GM12878 (cell line): ENCODE data around the gene KRT31. TPM values are rescaled to one million over a fixed set of nuclear protein-coding genes. Genes with fewer than 3 reads are reported as not detected.

ENCODE experiments used
- ATAC-seq: fragments of 200-7000 bp; cut with Tn5 transposase; 3 replicates; pipeline ENCODE4 v1.9.1; 2020; ENCODE audit warnings: mild to moderate bottlenecking, moderate library complexity
- BruUV-seq: library from RNA; stranded (reverse); fragments of 400-500 nt; replicated peaks from 2 replicates; lab custom pipeline; 2021; lab: Mats Ljungman, UMichigan
- CTCF ChIA-PET: fragments of 300-600 bp; sonication (Branson Sonifier 250); formaldehyde crosslinking; extraction: SDS; loops from one replicate; lab custom pipeline; 2021; ENCODE audit warnings: inconsistent platforms; lab: Yijun Ruan, JAX
- POLR2A ChIA-PET: fragments of 350-600 bp; formaldehyde crosslinking; extraction: SDS; loops from one replicate; lab custom pipeline; 2021; ENCODE audit warnings: inconsistent platforms; lab: Charles Lee
- RAD21 ChIA-PET: fragments of 300-600 bp; sonication (Branson Sonifier 250); formaldehyde crosslinking; loops from one replicate; lab custom pipeline; 2023; ENCODE audit warnings: antibody characterized with exemption; ENCODE audit not compliant: unreplicated experiment; lab: Charles Lee
- SMC1A ChIA-PET: fragments of 300-600 bp; sonication (Branson Sonifier 250); formaldehyde crosslinking; loops from one replicate; lab custom pipeline; 2023; ENCODE audit not compliant: unreplicated experiment, uncharacterized antibody; lab: Charles Lee
- DNase-seq: peaks from one replicate; pipeline ENCODE4 v3.0.0-alpha.2; 2011; ENCODE audit warnings: low read depth, low spot score
- FAIRE-seq: peaks from 3 replicates; lab custom pipeline; 2011; peaks lifted over from hg19 to GRCh38; lab: Jason Lieb, UNC
- H2AFZ ChIP-seq: 2 replicates; pipeline ENCODE4 v1.6.0; 2011; ENCODE audit warnings: low read depth, low read length, control low read depth; ENCODE audit not compliant: control insufficient read depth
- H3K27ac ChIP-seq: 2 replicates; pipeline ENCODE4 v1.5.1; 2011; ENCODE audit warnings: control low read depth; ENCODE audit not compliant: control insufficient read depth, insufficient read depth
- H3K27me3 ChIP-seq, 2 experiments: replicated peaks in 1 of 2; 2 replicates each; pipeline versions ENCODE4 v1.6.0 to v1.6.1; 2011; ENCODE audit warnings: low read length in 1 of 2; ENCODE audit not compliant: control insufficient read depth in 2 of 2, insufficient read depth in 2 of 2
- H3K36me3 ChIP-seq, 2 experiments: 2 replicates each; pipeline ENCODE4 v1.5.1; 2011; ENCODE audit warnings: low read length in 1 of 2; ENCODE audit not compliant: control insufficient read depth in 2 of 2, insufficient read depth in 2 of 2
- H3K4me1 ChIP-seq: 2 replicates; pipeline ENCODE4 v1.6.1; 2011; ENCODE audit warnings: mild to moderate bottlenecking, low read length, moderate library complexity, mixed read lengths; ENCODE audit not compliant: control insufficient read depth, insufficient read depth
- H3K4me2 ChIP-seq: 2 replicates; pipeline ENCODE4 v1.6.0; 2011; ENCODE audit warnings: control low read depth; ENCODE audit not compliant: control insufficient read depth, insufficient read depth
- H3K4me3 ChIP-seq: fragments of 200-600 bp; sonication (generic); 2 replicates; pipeline ENCODE4 v1.5.1; 2016
- H3K79me2 ChIP-seq: 2 replicates; pipeline ENCODE4 v1.6.0; 2011; ENCODE audit warnings: low read length; ENCODE audit not compliant: control insufficient read depth, insufficient read depth
- H3K9ac ChIP-seq: 2 replicates; pipeline ENCODE4 v1.8.0; 2011; ENCODE audit warnings: low read length, control low read depth, mixed read lengths; ENCODE audit not compliant: control insufficient read depth, insufficient read depth
- H3K9me3 ChIP-seq: replicated peaks from 3 replicates; pipeline ENCODE4 v1.5.1; 2011; ENCODE audit warnings: mild to moderate bottlenecking, low read length; ENCODE audit not compliant: control insufficient read depth, insufficient read depth
- H4K20me1 ChIP-seq: 2 replicates; pipeline ENCODE4 v1.6.0; 2011; ENCODE audit not compliant: control insufficient read depth, insufficient read depth
- ASH2L ChIP-seq: fragments of 300-600, 200-600 bp; sonication (generic); IDR thresholded peaks from 2 replicates; pipeline ENCODE4 v1.6.1; 2017; ENCODE audit warnings: low read depth, mild to moderate bottlenecking, borderline replicate concordance
- CBX3 ChIP-seq: fragments of 200-600 bp; sonication (generic); IDR thresholded peaks from 2 replicates; pipeline ENCODE4 v1.6.1; 2016; ENCODE audit warnings: low read depth, borderline replicate concordance
- CREM ChIP-seq: IDR thresholded peaks from 2 replicates; pipeline ENCODE4 v1.6.1; 2014; ENCODE audit warnings: antibody characterized with exemption, low read depth
- ESRRA ChIP-seq: IDR thresholded peaks from 2 replicates; pipeline ENCODE4 v1.6.1; 2012; ENCODE audit warnings: mild to moderate bottlenecking, low read length, improper control_type of control experiment
- ETV6 ChIP-seq, 2 experiments: fragments of 450-650 bp in 1 of 2; IDR thresholded peaks in 1 of 2; conservative IDR thresholded peaks in 1 of 2; 2 replicates each; pipeline ENCODE4 v1.6.1; 2014; ENCODE audit warnings: antibody characterized with exemption in 1 of 2, borderline replicate concordance in 1 of 2, low read depth in 1 of 2, mild to moderate bottlenecking in 1 of 2, moderate library complexity in 1 of 2
- IKZF1 ChIP-seq: fragments of 450-650 bp; conservative IDR thresholded peaks from 2 replicates; pipeline ENCODE4 v1.6.1; 2017; ENCODE audit warnings: antibody characterized with exemption, mild to moderate bottlenecking
- IKZF2 ChIP-seq, 2 experiments: fragments of 450-650 bp; IDR thresholded peaks; 2 replicates each; pipeline ENCODE4 v1.6.1; 2017; ENCODE audit warnings: mild to moderate bottlenecking in 2 of 2, moderate library complexity in 2 of 2
- JUND ChIP-seq: IDR thresholded peaks from 2 replicates; pipeline ENCODE4 v1.6.1; 2012; ENCODE audit warnings: low read depth, mild to moderate bottlenecking, low read length, improper control_type of control experiment, moderate library complexity
- MTA3 ChIP-seq: IDR thresholded peaks from 2 replicates; pipeline ENCODE4 v1.6.1; 2012; ENCODE audit warnings: low read length, inconsistent platforms, borderline replicate concordance
- RUNX3 ChIP-seq: IDR thresholded peaks from 2 replicates; pipeline ENCODE4 v1.6.1; 2012; ENCODE audit warnings: low read length, inconsistent platforms
- SUPT20H ChIP-seq: IDR thresholded peaks from 2 replicates; pipeline ENCODE4 v1.6.1; 2011; ENCODE audit warnings: low read depth, mild to moderate bottlenecking, low read length, moderate library complexity, borderline replicate concordance; ENCODE audit not compliant: control insufficient read depth
- TBL1XR1 ChIP-seq: IDR thresholded peaks from 2 replicates; pipeline ENCODE4 v1.6.1; 2012; ENCODE audit warnings: low read depth, low read length, improper control_type of control experiment
- TCF3 ChIP-seq: IDR thresholded peaks from 2 replicates; pipeline ENCODE4 v1.6.1; 2012; ENCODE audit warnings: low read depth, mild to moderate bottlenecking, low read length, borderline replicate concordance; ENCODE audit not compliant: insufficient read depth
- ZNF217 ChIP-seq: fragments of 450-650 bp; IDR thresholded peaks from 2 replicates; pipeline ENCODE4 v1.6.1; 2017; ENCODE audit warnings: antibody characterized with exemption, mild to moderate bottlenecking
- WGBS: methylation state at CpG from one replicate; pipeline ENCODE4 v1.1.6; 2016; ENCODE audit warnings: low lambda C conversion rate; ENCODE audit not compliant: insufficient replicate concordance, insufficient coverage; ENCODE audit errors: missing lambda C conversion rate; 5-methylcytosine and 5-hydroxymethylcytosine counted together
- in situ Hi-C: fragments of 300-500 bp; cut with MboI; formaldehyde crosslinking; loops from 9 replicates; pipeline ENCODE4 v1.14.3; 2018; ENCODE audit warnings: mixed read lengths
- intact Hi-C: fragments of 100-400 bp; cut with micrococcal nuclease; formaldehyde crosslinking; loops from one replicate; pipeline ENCODE4 v1.14.2; 2022; ENCODE audit not compliant: unreplicated experiment
- polyA plus RNA-seq, 11 experiments: library from polyadenylated mRNA; depleted of rRNA in 4 of 11; unstranded in 6 of 11; stranded (reverse) in 5 of 11; fragments of >200 nt; fragmentation: Nextera tagmentation in 4 of 11; fragmentation: Illumina TruSeq in 1 of 11; extraction: Ambion mirVana in 4 of 11; extraction: Trizol in 1 of 11; gene quantifications; 1 replicate in 1 of 11; 2 replicates in 10 of 11; pipeline versions ENCODE4 v1.2.1 to v1.2.3, GENCODE V29; 2011 to 2016; ENCODE audit warnings: inconsistent platforms in 2 of 11, missing spikeins in 2 of 11, low read depth in 1 of 11
- total RNA-seq, 4 experiments: library from RNA; depleted of rRNA in 3 of 4; stranded (reverse); fragments of >200 nt in 3 of 4; fragmentation: Illumina TruSeq in 1 of 4; extraction: Trizol in 1 of 4; gene quantifications; 2 replicates each; pipeline versions ENCODE4 v1.2.1 to v1.2.3, GENCODE V29; 2013 to 2021
- TF ChIP-seq, protein P1 (sequence below): fragments of 450-650 bp; IDR thresholded peaks from 2 replicates; pipeline ENCODE4 v1.6.1; 2017; ENCODE audit warnings: antibody characterized with exemption, mild to moderate bottlenecking, moderate library complexity
- TF ChIP-seq, protein P2 (sequence below): fragments of 450-650 bp; IDR thresholded peaks from 2 replicates; pipeline ENCODE4 v1.6.1; 2018; ENCODE audit warnings: mild to moderate bottlenecking, low read depth, moderate library complexity; ENCODE audit not compliant: partially characterized antibody
- TF ChIP-seq, protein P3 (sequence below): IDR thresholded peaks from 2 replicates; pipeline ENCODE4 v1.6.1; 2012; ENCODE audit warnings: low read depth, low read length, improper control_type of control experiment
- TF ChIP-seq, protein P4 (sequence below): IDR thresholded peaks from 2 replicates; pipeline ENCODE4 v1.6.1; 2011; ENCODE audit warnings: low read depth, low read length, improper control_type of control experiment, borderline replicate concordance

The KRT31 gene
- total and polyA plus RNA-seq, 10 of the 15 experiments (the other 5 are each of a cell fraction or from before 2014, with no cell fraction given), result not detected

DNA sequence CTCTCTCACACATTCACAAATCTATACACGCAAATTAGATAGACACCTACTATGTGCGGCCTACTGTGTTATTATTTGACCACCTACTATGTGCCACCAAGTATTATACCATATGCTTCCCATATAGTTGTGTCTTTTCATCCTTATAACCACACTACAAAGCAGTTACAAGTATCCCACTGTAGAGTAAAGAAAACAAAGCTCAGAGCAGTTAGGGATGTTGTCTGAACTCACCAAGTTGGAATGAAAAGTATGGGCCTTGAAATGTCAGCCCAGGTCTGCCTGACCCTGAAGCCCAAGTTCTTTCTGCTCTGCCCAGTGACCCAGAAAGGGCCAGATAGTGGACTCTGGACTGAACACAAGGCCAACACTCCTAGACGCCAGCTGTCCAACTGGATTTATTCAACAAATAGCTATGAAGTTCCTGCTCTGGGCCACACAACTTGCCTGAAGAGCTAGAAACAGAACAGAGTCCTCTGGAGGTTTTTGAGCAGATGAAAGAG is 18.5 kb upstream of the KRT31 start:
- Histone ChIP-seq H3K79me2 (no peaks in the 10 kb centered on the region), H3K9me3 (no peaks in the 10 kb centered on the region), H3K27me3 (no peaks in the 10 kb centered on the region; a peak in 2 of 4 replicates), H3K4me2 (no peak overlapping the region), H3K36me3 (no peaks in the 10 kb centered on the region), H3K9ac (no peak overlapping the region), H2AFZ (no peak overlapping the region), H3K27ac (no peak overlapping the region), H4K20me1 (no peaks in the 10 kb centered on the region), H3K4me1 (no peaks in the 10 kb centered on the region), H3K4me3 (no peak overlapping the region)
- FAIRE-seq (no peak), ATAC-seq (no peak), DNase-seq (no peak)
- ChIA-PET POLR2A (no interaction called here), RAD21 (no interaction called here), CTCF (interaction anchor here (0.7 kb wide), 1 partner anchor 12 kb away, joined by 3 read pairs; no protein-coding TSS in a partner anchor), SMC1A (no interaction called here)
- in situ Hi-C loops (no loop called here), intact Hi-C loops (no loop called here)
- BruUV-seq, result no TSS peak
- WGBS, result 40% methylated on average over 3 of the region's 3 CpGs
- no peak for TF ChIP-seq CBX3
- no peak for TF ChIP-seq JUND
- no peak for TF ChIP-seq TBL1XR1
- no peak for TF ChIP-seq MTA3
- TF ChIP-seq, protein P1, sequence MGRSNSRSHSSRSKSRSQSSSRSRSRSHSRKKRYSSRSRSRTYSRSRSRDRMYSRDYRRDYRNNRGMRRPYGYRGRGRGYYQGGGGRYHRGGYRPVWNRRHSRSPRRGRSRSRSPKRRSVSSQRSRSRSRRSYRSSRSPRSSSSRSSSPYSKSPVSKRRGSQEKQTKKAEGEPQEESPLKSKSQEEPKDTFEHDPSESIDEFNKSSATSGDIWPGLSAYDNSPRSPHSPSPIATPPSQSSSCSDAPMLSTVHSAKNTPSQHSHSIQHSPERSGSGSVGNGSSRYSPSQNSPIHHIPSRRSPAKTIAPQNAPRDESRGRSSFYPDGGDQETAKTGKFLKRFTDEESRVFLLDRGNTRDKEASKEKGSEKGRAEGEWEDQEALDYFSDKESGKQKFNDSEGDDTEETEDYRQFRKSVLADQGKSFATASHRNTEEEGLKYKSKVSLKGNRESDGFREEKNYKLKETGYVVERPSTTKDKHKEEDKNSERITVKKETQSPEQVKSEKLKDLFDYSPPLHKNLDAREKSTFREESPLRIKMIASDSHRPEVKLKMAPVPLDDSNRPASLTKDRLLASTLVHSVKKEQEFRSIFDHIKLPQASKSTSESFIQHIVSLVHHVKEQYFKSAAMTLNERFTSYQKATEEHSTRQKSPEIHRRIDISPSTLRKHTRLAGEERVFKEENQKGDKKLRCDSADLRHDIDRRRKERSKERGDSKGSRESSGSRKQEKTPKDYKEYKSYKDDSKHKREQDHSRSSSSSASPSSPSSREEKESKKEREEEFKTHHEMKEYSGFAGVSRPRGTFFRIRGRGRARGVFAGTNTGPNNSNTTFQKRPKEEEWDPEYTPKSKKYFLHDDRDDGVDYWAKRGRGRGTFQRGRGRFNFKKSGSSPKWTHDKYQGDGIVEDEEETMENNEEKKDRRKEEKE, result no peak
- TF ChIP-seq ESRRA, result no peak
- no peak for TF ChIP-seq SUPT20H
- TF ChIP-seq ASH2L, result no peak
- TF ChIP-seq TCF3, result no peak
- no peak for TF ChIP-seq IKZF1
- TF ChIP-seq CREM, result no peak
- TF ChIP-seq RUNX3, result no peak
- TF ChIP-seq, protein P2, sequence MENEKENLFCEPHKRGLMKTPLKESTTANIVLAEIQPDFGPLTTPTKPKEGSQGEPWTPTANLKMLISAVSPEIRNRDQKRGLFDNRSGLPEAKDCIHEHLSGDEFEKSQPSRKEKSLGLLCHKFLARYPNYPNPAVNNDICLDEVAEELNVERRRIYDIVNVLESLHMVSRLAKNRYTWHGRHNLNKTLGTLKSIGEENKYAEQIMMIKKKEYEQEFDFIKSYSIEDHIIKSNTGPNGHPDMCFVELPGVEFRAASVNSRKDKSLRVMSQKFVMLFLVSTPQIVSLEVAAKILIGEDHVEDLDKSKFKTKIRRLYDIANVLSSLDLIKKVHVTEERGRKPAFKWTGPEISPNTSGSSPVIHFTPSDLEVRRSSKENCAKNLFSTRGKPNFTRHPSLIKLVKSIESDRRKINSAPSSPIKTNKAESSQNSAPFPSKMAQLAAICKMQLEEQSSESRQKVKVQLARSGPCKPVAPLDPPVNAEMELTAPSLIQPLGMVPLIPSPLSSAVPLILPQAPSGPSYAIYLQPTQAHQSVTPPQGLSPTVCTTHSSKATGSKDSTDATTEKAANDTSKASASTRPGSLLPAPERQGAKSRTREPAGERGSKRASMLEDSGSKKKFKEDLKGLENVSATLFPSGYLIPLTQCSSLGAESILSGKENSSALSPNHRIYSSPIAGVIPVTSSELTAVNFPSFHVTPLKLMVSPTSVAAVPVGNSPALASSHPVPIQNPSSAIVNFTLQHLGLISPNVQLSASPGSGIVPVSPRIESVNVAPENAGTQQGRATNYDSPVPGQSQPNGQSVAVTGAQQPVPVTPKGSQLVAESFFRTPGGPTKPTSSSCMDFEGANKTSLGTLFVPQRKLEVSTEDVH, result no peak
- TF ChIP-seq, protein P3, sequence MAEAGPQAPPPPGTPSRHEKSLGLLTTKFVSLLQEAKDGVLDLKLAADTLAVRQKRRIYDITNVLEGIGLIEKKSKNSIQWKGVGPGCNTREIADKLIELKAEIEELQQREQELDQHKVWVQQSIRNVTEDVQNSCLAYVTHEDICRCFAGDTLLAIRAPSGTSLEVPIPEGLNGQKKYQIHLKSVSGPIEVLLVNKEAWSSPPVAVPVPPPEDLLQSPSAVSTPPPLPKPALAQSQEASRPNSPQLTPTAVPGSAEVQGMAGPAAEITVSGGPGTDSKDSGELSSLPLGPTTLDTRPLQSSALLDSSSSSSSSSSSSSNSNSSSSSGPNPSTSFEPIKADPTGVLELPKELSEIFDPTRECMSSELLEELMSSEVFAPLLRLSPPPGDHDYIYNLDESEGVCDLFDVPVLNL, result no peak
- TF ChIP-seq, protein P4, sequence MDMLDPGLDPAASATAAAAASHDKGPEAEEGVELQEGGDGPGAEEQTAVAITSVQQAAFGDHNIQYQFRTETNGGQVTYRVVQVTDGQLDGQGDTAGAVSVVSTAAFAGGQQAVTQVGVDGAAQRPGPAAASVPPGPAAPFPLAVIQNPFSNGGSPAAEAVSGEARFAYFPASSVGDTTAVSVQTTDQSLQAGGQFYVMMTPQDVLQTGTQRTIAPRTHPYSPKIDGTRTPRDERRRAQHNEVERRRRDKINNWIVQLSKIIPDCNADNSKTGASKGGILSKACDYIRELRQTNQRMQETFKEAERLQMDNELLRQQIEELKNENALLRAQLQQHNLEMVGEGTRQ, result no peak
- no peak for TF ChIP-seq ETV6 (conservative IDR thresholded peaks at IDR 0.05 in 1 of 2, IDR thresholded peaks at IDR 0.05 in 1 of 2; ENCODE audit: borderline replicate concordance in 1 of 2, low read depth in 1 of 2)
- TF ChIP-seq IKZF2 (IDR thresholded peaks at IDR 0.05), result no peak
- TF ChIP-seq ZNF217, result no peak
